Stimulated activated CD8-positive, alpha-beta memory T cell treated with anti-CD3 and anti-CD28 coated beads, Interleukin-2, amount 100 ng/mL, for 1 hour (primary cell): ENCODE measurements around the gene SLC19A1.

Experiments
- DNase-seq, 2 donors: peaks; one replicate each; pipeline ENCODE4 v3.0.0-alpha.2; 2020; ENCODE audit warnings: low read depth in 2 of 2

Gene SLC19A1

DNA sequence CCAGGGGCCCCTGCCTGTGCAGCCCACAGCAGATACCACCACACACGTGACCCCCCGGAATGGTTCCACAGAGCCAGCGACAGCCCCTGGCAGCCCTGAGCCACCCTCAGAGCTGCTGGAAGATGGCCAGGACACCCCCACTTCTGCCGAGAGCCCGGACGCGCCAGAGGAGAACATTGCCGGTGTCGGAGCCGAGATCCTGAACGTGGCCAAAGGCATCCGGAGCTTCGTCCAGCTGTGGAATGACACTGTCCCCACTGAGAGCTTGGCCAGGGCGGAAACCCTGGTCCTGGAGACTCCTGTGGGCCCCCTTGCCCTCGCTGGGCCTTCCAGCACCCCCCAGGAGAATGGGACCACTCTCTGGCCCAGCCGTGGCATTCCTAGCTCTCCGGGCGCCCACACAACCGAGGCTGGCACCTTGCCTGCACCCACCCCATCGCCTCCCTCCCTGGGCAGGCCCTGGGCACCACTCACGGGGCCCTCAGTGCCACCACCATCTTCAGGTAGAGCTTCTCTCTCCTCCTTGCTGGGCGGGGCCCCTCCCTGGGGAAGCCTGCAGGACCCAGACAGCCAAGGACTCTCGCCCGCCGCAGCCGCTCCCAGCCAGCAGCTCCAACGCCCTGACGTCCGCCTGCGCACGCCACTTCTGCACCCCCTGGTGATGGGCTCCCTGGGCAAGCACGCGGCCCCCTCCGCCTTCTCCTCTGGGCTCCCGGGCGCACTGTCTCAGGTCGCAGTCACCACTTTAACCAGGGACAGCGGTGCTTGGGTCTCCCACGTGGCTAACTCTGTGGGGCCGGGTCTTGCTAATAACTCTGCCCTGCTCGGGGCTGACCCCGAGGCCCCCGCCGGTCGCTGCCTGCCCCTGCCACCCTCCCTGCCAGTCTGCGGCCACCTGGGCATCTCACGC, 86.3 kb downstream of the SLC19A1 start:
- DNase-seq, result no peak

DNA sequence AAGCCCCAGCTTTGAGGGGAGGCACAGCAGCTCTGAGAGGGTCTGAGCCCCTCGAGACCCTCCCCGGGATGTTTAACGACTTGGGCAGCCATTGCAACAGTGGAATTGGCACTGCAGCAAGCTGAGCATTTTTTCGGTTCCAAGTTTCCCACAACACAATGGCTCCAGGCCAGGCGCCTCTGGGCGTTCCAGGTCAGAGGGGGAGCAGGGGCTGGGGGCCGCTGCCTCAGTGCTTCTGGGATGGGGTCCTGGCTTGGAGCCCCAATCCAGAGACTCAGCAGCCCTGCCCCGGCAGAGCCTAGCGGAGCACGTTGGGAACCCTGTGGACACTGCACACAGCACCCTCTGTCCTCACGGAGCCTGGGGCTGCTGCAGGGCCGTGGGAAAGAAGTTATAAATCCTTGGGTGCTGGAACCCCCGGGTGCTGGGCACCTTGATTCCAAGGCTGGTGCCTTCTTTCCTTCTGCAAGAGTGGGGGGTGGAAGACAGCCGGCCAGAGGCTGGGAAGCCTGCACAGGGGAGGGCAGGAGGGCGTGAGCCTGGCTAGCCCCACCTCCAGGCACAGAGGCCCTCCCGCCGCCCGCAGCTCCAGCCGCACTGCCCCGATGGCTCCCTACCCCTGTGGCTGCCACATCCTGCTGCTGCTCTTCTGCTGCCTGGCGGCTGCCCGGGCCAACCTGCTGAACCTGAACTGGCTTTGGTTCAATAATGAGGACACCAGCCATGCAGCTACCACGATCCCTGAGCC, 87.1 kb downstream of the SLC19A1 start:
- DNase-seq, result no peak

DNA sequence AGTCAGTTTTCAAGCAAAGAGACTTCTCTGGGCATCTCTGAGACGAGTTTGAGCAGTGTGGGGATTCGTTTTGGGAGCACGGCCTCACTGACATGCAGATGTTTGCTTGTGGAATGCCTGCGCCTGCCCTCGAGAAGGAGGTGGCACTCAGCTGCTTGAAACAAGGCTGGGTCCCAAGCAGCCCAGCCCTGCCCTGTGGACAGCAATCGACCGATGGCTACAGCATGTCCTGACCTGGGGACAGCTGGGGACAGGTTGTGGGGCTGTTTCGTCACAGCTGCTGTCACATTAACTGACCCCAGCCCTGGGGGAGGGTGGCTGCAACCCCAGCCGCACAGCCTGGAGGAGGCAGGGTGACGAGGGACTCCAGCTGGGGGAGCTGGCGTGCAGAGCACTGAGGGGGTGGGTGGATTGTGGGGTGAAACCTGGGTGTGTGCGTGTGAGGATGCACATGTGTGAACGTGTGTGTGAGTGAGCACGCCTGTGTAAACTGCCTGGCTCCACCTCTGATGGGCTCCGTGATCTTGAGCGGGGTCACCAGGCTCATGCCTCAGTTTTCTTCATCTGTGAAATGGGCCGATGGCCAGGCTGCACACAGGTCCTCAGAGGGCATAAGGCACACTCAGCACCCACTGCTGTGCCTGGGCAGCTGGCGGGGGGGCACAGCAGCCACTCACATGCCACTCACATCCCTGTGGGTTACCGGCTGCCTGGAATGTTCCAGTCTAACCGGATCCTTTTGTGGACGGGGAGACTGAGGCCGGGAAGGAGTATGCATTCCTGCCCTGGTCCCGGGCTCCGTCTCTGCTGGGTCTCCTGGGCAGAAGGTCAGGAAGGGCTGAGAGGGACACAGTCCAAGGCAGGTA, 87.9 kb downstream of the SLC19A1 start:
- no peak for DNase-seq

DNA sequence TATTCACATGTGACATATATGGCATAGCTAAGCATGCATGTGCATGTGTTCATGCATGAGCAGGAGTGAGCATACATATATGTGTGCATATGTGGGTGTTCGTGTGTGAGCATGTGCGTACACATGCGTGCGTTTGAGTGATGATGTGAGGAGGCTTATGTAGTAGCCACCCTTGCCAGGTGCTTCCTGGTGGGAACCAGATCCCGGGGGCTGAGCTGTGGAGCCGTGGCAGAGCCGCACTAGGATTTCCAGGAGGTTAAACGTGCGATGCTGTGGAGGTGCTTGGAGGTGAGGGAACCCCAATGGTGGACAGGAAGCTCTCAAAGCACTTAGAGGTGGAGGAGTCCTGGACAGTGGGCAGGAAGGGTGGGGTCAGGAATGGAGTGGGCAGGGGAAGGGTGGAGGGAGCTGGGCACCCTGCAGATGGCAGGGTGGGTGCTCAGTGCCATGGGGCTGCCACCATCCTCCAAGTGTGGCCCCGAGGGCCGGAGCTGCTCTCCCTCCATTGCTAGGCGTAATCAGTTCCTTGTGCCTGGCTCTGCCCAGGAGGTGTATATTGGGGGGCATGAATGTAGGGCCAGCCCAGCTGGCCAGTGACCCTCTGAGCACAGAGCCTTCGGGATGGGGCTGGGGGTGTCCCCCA, 88.8 kb downstream of the SLC19A1 start:
- DNase-seq, result no peak

DNA sequence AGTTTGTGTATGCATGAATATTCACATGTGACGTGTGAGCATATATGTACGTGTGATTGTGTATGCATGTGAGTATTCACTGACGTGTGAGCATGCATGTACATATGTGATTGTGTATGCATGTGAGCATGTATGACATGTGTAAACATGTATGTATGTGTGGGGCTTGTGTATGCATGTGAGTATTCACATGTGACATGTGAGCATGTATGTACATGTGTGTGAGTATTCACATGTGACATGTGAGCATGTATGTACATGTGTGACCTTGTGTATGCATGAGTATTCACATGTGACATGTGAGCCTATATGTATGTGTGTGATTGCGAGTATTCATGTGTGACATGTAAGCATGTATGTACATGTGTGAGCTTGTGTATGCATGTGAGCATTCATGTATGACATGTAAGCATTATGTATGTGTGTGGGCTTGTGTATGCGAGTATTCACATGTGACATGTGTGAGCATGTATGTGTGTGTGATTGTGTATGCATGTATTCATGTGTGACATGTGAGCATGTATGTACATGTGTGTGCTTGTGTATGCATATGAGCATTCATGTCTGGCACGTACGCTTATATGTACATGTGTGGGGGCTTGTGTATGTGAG, 89.4 kb downstream of the SLC19A1 start:
- no peak for DNase-seq

DNA sequence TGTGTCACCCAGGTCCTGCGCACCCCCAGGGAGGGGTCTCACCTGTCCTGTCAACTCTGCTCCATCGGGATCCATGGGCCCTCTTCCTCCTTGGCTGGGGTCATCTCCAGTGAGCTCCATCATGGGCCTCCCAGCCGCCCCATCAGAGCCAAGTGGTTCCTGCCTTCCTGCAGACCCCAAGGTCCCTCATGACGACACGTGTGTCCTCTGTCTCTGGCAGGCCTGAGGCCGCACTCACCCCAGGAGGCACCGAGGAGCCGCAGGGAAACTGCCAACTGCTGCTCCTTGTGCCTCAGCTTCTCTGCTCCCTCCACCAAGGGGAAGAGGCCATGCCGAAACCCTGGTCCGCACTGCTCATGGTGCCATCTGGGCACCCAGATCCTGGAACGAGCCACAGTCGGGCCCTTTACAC, 90.5 kb downstream of the SLC19A1 start:
- no peak for DNase-seq

DNA sequence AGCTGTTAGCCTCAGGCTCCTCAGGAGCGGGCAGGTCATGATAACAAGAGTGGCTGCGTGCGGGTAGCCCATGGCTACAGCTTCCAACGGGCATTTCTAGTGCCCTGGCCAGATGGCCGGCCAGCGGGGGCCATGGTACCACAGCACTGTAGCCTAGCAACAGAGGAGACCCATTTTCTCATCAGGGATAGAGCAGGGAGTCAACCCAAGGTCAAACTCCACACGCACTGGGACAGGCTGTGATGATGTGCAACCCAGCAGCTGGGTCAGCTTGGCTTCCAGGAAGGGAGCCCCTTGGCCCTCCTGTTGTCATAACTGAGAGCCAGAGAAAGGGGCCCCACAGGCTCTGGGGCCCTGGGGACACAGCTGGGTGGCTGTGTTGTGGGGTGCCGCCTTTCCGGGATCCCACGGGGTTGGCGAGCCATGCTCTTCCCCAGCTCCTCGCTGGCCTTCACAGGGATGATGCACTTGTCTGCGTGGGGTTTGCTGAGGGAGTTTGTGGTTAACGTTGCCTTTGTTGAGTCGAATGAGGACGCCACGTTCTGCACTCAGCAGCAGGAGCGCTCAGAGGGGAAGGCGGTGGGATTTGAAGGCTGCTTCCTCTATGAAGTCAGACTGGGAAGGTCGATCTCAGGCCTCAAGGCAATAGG, 91.0 kb downstream of the SLC19A1 start:
- DNase-seq, result no peak

DNA sequence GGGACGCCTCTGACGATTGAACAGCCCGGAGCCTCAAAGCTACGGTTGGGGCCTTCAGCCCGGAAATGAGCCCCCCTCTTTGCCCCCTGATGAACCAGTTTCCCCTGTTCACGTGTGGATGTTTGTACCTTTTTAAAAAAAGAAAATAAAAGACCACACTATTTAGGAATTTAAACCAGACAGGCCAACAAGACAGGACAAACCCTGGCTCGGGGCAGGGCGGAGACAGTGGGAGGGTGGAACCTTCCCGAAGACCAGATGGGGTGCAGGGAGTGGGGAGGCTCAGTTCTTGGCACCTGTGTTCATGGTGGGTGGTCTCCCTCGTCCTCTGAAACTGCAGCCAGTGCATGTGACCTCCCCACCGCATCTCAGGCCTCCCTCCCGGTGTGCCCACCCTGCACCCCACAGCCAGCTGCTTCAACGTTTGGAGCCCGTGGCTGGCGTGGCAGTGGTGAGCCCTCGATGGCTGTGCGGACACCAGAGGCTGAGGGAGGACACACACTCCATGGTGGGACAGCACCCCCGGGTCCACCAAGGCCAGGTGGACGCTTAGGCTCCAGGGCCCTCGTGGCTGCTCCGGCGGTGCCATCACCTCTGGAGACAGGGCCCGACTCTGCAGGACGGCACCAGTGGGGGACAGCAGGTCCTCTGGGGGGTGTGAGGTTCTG, 91.7 kb downstream of the SLC19A1 start:
- no peak for DNase-seq

DNA sequence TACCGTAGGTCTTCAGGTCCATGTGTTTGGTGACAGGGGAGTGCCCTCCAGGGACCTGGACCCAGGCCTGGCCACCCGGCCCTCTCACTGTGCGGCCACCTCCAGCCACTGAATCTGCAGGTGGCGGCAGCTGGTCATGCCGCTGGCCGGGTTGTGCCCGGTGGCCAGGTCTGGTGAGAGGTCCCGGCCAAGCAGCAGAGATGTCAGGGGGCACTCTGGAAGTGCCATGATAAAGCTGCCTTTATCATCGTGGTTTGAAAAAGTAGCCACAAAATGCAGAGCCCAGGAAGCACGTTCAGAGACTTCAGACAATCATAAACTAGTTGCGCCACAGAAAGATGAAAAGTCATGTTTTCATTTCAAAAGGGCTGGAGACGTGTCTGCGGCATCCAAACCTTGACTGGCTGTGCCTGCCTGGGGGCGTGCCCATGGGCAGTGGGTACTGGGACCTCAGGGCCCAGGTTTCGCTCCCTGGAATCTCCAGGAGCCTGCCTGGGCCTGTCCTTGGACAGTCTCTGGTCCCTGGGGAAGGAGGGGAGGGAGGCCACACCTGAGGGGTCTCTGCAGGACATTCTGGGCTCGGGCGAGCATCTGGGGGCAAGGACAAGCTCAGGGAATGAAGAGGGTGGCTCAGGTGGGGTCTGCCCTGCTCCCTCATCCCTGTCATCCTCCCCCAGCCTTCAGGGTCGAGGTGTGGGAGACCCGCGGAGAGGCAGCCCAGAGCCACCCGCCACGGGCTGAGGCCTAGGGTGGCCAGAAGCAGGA, 92.4 kb downstream of the SLC19A1 start:
- no peak for DNase-seq

DNA sequence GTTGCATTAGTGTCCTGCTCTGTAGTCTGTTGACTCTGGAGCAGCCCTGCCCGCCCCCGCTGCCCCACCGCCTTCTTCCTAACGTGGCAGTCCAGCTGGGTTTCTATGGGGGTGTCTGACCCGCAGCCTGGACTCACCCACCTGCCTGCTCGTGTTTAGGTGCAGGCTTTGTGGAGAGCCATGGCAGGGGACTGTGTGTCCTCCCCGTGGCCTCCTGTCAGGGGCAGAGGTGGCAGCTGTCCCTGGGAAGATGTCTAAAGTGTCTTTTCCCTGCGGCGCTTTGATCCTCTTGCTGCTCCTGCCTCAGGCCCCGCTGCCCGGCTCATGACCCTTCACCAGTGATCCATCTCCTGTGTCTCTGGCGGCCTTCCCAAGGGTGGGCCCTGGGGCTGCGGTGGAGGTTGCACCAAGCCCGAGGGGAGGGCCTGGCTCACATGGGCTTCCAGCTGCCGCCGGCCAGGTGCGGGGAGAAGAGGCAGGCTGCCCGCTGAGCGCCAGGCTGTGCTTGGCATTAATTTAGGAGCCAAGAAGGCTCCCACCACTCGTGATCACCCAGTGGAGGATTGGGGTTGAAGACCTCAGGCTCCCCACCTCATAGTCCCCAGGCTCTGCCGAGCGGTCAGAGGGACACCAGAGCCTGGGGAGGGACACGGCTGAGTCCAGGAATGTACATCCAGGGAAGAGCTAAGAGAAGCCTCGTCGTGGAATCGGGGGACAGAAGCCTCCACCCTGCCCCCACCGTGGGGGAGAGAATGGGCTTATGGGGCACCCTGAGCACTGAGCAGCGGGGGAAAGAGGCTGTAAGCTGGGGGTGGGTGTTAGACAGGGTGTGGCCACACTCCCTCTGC, 93.2 kb downstream of the SLC19A1 start:
- no peak for DNase-seq

DNA sequence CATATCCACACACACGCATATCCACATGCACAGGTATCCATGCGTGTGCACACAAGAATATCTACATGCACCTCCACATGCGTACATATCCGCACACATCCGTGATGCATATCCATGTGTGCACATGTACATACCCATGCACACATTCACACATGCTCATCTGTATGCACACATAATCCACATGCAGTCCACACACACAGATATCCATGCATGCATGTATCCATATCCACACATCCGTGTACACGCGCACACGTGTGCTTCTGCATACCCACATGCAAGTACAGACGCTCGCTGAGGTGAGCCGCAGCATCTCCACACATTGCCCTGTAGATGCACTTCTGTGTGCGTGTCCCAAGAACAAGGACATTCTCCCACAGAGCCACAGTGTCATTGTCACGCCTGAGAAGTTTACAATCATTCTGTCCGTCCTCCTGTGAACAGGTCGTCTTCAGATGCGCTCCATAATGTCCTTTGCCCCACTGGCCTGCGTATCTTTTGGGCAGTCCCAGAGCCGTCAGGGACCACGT, 93.9 kb downstream of the SLC19A1 start:
- no peak for DNase-seq
